GM12801 (cell line): ENCODE data around the gene CLDND1.

Experiments used
- TF ChIP-seq, protein P1 (sequence below): IDR thresholded peaks from one replicate; pipeline ENCODE4 v1.5.1; 2011; ENCODE audit warnings: control low read depth; ENCODE audit not compliant: insufficient read length; ENCODE audit errors: extremely low read depth

Gene CLDND1

GRCh38 chr3:98508582-98508981, 14.1 kb downstream of the CLDND1 start:
- TF ChIP-seq, protein P1, sequence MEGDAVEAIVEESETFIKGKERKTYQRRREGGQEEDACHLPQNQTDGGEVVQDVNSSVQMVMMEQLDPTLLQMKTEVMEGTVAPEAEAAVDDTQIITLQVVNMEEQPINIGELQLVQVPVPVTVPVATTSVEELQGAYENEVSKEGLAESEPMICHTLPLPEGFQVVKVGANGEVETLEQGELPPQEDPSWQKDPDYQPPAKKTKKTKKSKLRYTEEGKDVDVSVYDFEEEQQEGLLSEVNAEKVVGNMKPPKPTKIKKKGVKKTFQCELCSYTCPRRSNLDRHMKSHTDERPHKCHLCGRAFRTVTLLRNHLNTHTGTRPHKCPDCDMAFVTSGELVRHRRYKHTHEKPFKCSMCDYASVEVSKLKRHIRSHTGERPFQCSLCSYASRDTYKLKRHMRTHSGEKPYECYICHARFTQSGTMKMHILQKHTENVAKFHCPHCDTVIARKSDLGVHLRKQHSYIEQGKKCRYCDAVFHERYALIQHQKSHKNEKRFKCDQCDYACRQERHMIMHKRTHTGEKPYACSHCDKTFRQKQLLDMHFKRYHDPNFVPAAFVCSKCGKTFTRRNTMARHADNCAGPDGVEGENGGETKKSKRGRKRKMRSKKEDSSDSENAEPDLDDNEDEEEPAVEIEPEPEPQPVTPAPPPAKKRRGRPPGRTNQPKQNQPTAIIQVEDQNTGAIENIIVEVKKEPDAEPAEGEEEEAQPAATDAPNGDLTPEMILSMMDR = no peak

DNA sequence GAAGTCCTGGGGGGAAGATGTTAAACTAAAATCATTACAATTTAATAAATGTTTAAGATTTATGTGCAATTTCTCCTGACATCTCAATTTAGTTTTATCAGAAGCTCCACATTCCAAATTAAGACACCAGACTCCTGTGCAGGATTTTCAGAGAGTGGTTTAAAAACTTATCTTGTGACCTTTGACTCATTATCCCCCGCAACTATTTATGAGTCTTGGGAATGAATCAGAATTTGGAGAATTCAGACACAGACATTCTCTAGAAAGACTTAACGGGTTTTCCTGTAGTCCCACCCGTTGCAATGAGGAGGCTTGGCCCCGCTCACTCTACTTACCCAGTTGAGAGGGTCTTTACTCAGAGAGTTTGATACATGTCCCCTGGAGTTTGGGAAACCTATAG, 18.2 kb downstream of the CLDND1 start:
- TF ChIP-seq, protein P1 = no peak

GRCh38 chr3:98501863-98502576, 20.7 kb downstream of the CLDND1 start:
- TF ChIP-seq, protein P1 = no peak

GRCh38 chr3:98501270-98501669, 21.4 kb downstream of the CLDND1 start:
- TF ChIP-seq, protein P1 = no peak

GRCh38 chr3:98500019-98500418, 22.7 kb downstream of the CLDND1 start:
- TF ChIP-seq, protein P1 = no peak

GRCh38 chr3:98497381-98497780, 25.3 kb downstream of the CLDND1 start, which contains the start of gene OR5K2:
TSS of gene OR5K2 (plus strand) at chr3:98497681. CDS start at chr3:98497681, 0 bp downstream.
- TF ChIP-seq, protein P1 = no peak

DNA sequence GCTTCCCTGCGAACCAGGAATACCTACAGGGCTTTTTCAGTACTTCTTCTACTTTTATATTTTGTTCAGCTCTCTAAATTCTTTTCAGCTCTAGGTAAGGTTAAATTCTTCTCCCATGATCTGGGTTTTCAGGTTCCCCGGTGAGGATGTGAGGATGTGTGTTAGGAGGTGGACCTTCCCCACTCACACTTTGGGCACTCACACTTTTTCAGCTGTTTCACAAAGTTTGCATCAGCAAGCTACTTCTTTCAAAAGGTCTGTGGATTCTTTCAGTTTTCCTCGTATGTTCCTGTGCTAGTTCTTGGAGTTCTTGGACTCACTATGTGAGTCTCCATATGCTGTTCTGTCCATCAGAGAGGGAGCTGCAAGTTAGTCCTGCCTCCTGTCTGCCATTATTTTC, 39.1 kb downstream of the CLDND1 start:
- TF ChIP-seq, protein P1 = no peak
